ENCODE measurements around the gene SLC26A11. TPM values are rescaled to one million over a fixed set of nuclear protein-coding genes. Genes with fewer than 3 reads are reported as not detected.
A peak's percentile ranks its signal among the peaks of the same experiment; 100 is the strongest.

SLC26A11 gene
- total RNA-seq, 3 donors from 2014 or later: 13.8 to 18.1 (median 14.0) TPM

GRCh38 chr17:80223142-80223815 lies 3.1 kb downstream of the SLC26A11 start:
- no peaks in the 10 kb centered on the region for H3K9me3 ChIP-seq
- TF ChIP-seq, protein P1, sequence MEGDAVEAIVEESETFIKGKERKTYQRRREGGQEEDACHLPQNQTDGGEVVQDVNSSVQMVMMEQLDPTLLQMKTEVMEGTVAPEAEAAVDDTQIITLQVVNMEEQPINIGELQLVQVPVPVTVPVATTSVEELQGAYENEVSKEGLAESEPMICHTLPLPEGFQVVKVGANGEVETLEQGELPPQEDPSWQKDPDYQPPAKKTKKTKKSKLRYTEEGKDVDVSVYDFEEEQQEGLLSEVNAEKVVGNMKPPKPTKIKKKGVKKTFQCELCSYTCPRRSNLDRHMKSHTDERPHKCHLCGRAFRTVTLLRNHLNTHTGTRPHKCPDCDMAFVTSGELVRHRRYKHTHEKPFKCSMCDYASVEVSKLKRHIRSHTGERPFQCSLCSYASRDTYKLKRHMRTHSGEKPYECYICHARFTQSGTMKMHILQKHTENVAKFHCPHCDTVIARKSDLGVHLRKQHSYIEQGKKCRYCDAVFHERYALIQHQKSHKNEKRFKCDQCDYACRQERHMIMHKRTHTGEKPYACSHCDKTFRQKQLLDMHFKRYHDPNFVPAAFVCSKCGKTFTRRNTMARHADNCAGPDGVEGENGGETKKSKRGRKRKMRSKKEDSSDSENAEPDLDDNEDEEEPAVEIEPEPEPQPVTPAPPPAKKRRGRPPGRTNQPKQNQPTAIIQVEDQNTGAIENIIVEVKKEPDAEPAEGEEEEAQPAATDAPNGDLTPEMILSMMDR (IDR thresholded peaks at IDR 0.05): no peak
- H3K4me1 ChIP-seq (ENCODE audit: low read depth): peaks cover 3% of the 10 kb centered on the region
- no peaks in the 10 kb centered on the region for H3K36me3 ChIP-seq (ENCODE audit: low read depth)
- H3K4me3 ChIP-seq: no peak overlapping the region
- intact Hi-C loops (cut with DNase I, micrococcal nuclease): no loop called here
- ATAC-seq (no peak), DNase-seq (peak in 1 of 3 donors; percentile 40)

GRCh38 chr17:80223838-80224497 lies 3.7 kb downstream of the SLC26A11 start:
- TF ChIP-seq, protein P1 (IDR thresholded peaks at IDR 0.05): no peak
- no peaks in the 10 kb centered on the region for H3K36me3 ChIP-seq (ENCODE audit: low read depth)
- DNase-seq (peak in 1 of 3 donors; percentile 27), ATAC-seq (no peak)
- H3K9me3 ChIP-seq: no peaks in the 10 kb centered on the region
- intact Hi-C loops (cut with DNase I, micrococcal nuclease): no loop called here
- peaks cover 3% of the 10 kb centered on the region for H3K4me1 ChIP-seq (ENCODE audit: low read depth)
- H3K4me3 ChIP-seq: no peak overlapping the region

DNA sequence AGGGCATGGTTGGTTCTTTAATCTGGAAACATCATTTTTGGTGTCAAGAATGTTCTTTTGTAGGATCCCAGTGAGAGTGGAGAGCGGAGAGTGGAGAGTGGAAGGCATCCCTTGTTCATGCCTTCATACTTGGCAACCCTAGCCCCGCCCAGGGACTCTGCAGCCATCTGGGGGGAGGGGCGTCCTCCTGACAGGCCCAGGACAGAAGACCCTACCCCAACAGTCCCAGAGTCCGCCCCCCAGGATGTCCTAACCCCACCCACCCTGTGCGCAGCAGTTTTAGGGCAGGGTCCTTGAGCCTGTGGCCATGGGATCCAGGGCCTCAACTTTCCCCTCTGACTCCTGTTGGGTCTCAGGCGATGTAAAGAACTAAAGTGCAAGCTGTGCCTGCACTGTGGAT lies 4.5 kb downstream of the SLC26A11 start:
- intact Hi-C loops (cut with DNase I, micrococcal nuclease): no loop called here
- H3K36me3 ChIP-seq (ENCODE audit: low read depth): no peaks in the 10 kb centered on the region

DNA sequence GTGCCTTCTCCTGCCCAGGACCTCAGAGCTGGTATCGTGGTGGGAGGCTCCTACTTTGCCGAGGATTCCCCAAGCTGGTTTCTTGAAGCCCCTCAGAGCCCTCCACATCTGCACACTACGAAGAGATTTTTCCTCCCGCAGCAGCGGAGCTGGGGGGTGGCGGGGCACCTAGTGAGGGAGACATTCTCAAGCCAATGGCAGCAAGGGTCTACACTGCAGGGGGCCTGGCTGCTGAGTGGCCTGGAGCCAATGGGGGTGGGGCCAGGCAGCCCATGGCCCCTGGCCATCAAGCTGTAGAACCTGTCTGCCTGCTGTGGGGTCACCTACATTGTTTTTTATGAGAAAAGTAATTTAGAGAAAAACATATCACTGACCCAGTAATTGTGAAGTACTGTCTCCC lies 5.0 kb downstream of the SLC26A11 start:
- intact Hi-C loops (cut with DNase I, micrococcal nuclease): no loop called here
- Histone ChIP-seq H3K4me3 (no peak overlapping the region), H3K4me1 (ENCODE audit: low read depth) (peaks cover 3% of the 10 kb centered on the region), H3K36me3 (ENCODE audit: low read depth) (no peaks in the 10 kb centered on the region), H3K9me3 (no peaks in the 10 kb centered on the region)
- TF ChIP-seq, protein P1 (IDR thresholded peaks at IDR 0.05): no peak
- DNase-seq (peak in 1 of 3 donors; percentile 17), ATAC-seq (no peak)

More for the DNA sequence above, 4.5 kb downstream of the SLC26A11 start:
- DNase-seq: peak in 1 of 3 donors; percentile 29
- Histone ChIP-seq H3K4me1 (ENCODE audit: low read depth) (peaks cover 3% of the 10 kb centered on the region), H3K4me3 (no peak overlapping the region), H3K9me3 (no peaks in the 10 kb centered on the region)
- ATAC-seq: no peak
- TF ChIP-seq, protein P1 (IDR thresholded peaks at IDR 0.05): no peak

GRCh38 chr17:80227156-80227555 lies 6.9 kb downstream of the SLC26A11 start:
- Histone ChIP-seq H3K9me3 (peaks cover 3% of the 10 kb centered on the region), H3K4me3 (no peak overlapping the region), H3K4me1 (ENCODE audit: low read depth) (no peaks in the 10 kb centered on the region), H3K36me3 (ENCODE audit: low read depth) (no peaks in the 10 kb centered on the region)
- no peak for ATAC-seq
- DNase-seq: no peak
- intact Hi-C loops (cut with DNase I, micrococcal nuclease): no loop called here
- TF ChIP-seq, protein P1 (IDR thresholded peaks at IDR 0.05): no peak

All from mucosa of descending colon (tissue), 3 donors.